Measurements from ENCODE around the gene CXCL14.

The CXCL14 gene

GRCh38 chr5:135566422-135567400 is 12.1 kb downstream of the CXCL14 start:
- DNase-seq = no peak

- DNase-seq = no peak
Observed at GRCh38 chr5:135565725-135566421, 12.9 kb downstream of the CXCL14 start.

- no peak for DNase-seq
Observed at GRCh38 chr5:135565266-135565665, 13.5 kb downstream of the CXCL14 start.

- no peak for DNase-seq
Observed at GRCh38 chr5:135564331-135564730, 14.5 kb downstream of the CXCL14 start.

GRCh38 chr5:135561266-135561665 is 17.5 kb downstream of the CXCL14 start:
- no peak for DNase-seq

GRCh38 chr5:135560858-135561257 is 17.9 kb downstream of the CXCL14 start:
- DNase-seq = peak; percentile 13

- DNase-seq = no peak
Observed at GRCh38 chr5:135559354-135559753, 19.4 kb downstream of the CXCL14 start.

- DNase-seq = no peak
Observed at GRCh38 chr5:135557076-135557838, 21.5 kb downstream of the CXCL14 start.

- DNase-seq = no peak
Observed at GRCh38 chr5:135556620-135557019, 22.2 kb downstream of the CXCL14 start.

- DNase-seq = no peak
Observed at GRCh38 chr5:135555530-135555929, 23.3 kb downstream of the CXCL14 start.

GRCh38 chr5:135553688-135554462 is 24.9 kb downstream of the CXCL14 start:
- no peak for DNase-seq

GRCh38 chr5:135551593-135552447 is 27.0 kb downstream of the CXCL14 start:
- peak; percentile 28 for DNase-seq

- no peak for DNase-seq
Observed at GRCh38 chr5:135549413-135549812, 29.4 kb downstream of the CXCL14 start.

GRCh38 chr5:135547590-135548254 is 31.1 kb downstream of the CXCL14 start:
- peak; percentile 59 for DNase-seq

- DNase-seq = no peak
Observed at GRCh38 chr5:135546912-135547311, 31.9 kb downstream of the CXCL14 start.

GRCh38 chr5:135546101-135546500 is 32.7 kb downstream of the CXCL14 start:
- no peak for DNase-seq

GRCh38 chr5:135545099-135545498 is 33.7 kb downstream of the CXCL14 start:
- no peak for DNase-seq

GRCh38 chr5:135543485-135544304 is 35.1 kb downstream of the CXCL14 start:
- no peak for DNase-seq

- DNase-seq = no peak
Observed at GRCh38 chr5:135543001-135543484, 35.7 kb downstream of the CXCL14 start.
